ENCODE results near the gene ACAT2.
"Not testable (repeated sequence)": the region's sequence is repeated elsewhere in the genome, so short reads cannot be mapped to it uniquely, and the experiment has no call there.

ACAT2 gene

DNA sequence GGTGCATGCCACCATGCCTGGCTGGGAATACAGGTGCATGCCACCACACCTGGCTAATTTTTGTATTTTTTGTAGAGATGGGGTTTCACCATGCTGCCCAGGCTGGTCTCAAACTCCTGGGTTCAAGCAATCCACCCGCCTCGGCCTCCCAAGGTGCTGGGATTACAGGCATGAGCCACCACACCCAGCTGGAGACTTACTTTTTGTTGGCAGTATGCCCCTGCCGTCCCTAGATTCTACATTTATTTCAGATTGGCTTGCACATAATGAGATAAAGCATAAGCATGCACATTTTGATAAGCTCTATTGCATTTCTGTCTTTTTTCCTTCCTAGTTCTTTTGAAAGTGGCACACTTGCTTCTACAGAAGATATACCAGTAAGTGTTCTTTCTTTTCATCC, 54.9 kb downstream of the ACAT2 start:
- not testable (repeated sequence) for DNase-seq

DNA sequence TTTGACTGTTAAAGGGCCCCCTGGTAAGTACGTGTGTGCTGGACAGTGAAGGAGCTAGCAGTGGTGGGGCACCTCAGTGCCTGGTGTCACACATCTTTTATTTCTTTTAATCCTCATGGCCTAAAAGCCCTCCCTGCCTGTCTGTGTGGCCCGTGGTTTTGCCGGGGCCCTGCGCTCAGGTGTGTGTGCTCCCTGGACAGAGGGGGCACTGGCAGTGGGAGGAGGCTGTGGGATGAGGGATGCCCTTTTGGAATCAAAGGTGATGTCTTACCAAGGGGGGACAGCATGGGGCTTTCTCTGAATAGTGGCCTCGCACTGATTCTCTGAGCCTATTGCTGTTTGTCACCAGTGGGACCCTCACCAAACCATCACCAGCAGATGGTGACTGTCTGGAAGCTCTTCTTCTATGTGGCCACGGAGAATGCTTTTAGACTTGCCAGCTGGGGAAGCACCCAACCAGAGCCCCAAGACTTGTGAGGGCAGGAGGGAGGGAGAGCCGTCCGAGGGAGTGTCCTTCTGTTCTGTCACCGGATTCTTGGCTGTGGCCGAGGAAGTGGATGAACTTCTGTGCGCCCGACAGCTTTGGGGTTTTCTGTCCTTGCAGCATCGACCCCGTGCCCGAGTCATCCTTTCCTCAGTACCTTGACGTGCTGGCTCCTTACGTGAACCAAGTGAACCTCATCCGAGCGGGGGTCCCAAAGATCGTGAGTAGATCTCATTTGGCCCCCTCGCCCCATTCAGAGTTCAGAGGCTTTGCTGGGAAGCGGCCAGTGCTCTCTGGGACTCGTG, 56.3 kb downstream of the ACAT2 start:
- no peak for DNase-seq

- no peak for DNase-seq
Measured at GRCh38 chr6:159819098-159819497, 57.3 kb downstream of the ACAT2 start.

DNA sequence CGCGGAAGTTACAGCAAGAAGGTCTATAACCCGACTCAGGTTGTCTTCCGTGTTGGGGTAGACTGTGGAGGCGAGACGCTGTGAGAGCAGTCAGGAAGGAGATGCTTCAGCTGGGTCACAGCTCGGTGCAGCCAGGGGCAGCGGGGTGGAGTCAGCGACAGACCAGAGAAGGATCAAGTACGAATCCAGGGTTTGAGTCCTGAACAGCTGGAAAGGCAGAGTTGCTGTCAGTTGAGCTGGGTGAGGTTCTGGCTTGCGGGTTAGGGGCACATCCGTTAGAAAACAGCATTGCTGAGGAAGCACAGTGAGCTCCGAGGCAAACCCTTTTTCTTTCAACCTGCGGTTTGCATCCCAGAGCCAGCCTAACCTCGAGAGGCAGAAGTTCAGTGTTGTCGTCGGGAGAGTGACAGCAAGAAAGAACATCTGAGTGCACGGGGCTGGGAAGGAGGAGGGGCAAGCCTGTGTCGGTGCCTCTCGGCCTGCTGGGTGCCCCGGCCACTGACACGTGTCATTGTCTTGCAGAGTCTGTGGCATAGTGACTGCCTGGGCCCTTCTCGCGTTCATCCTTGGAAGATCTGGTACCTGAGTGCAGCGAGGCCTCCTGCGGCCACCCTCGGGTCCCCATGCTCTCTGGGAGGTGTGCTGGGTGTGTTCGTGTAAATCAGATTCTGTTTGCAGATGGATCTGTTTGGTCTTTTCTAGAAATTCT, 58.2 kb downstream of the ACAT2 start:
- DNase-seq: peak; percentile 20

- DNase-seq: no peak
Measured at GRCh38 chr6:159821122-159821521, 59.3 kb downstream of the ACAT2 start.

DNA sequence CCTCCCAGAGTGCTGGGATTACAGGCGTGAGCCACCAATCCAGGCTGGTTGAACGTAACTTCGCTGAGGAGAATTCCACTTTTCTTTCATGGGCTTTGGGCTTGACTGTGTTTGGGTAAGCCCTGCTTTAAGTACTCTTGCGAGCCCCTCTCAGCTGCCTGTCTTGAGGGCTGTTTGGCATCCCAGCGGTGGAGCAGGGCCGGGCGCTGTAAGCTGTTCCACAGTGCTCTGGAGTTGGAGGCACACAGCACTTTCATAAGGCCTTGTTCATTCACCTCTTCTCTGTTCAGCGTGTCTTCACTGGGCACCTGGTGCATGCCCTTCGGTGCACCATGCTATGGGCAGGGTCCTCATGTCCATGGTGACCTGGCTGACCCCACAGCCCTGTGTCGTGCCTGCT, 59.9 kb downstream of the ACAT2 start:
- no peak for DNase-seq

- no peak for DNase-seq
Measured at GRCh38 chr6:159823953-159824352, 62.1 kb downstream of the ACAT2 start.

DNA sequence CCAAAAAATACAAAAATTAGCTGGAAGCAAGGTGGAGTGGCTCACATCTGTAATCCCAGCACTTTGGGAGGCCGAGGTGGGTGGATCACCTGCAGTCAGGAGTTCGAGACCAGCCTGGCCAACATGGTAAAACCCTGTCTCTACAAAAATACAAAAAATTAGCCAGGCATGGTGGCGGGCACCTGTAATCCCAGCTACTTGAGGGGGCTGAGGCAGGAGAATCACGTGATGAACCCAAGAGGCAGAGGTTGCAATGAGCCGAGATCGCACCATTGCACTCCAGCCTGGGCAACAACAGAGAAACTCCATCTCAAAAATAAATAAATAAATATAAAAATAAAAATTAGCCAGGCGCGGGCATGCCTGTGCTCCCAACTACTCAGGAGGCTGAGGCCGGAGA, 62.8 kb downstream of the ACAT2 start:
- not testable (repeated sequence) for DNase-seq

GRCh38 chr6:159826004-159826403, 64.2 kb downstream of the ACAT2 start:
- no peak for DNase-seq

- no peak for DNase-seq
Measured at GRCh38 chr6:159826968-159827647, 65.3 kb downstream of the ACAT2 start.

DNA sequence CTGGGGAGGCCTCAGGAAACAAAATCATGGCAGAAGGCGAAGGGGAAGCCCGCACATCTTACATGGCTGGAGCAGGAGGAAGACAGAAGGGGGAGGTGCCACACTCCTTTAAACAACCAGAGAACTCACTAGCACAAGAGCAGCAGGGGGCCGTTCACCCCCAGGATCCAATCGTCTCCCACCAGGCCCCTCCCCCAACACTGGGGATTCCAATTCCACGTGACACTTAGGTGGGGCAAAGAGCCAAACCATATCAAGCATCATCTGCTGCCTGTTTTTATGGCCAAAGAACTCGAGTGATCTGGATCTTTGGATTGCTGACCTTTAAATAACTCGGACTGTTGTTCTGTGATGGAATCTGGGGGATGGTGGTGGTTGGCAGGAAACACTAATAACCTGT, 66.2 kb downstream of the ACAT2 start:
- no peak for DNase-seq
